Subcutaneous preadipocyte (primary cell): Measurements from ENCODE around the gene GPR31. TPM values are rescaled to one million over a fixed set of nuclear protein-coding genes. Genes with fewer than 3 reads are reported as not detected.

Experiments
- total RNA-seq: library from RNA; depleted of rRNA; stranded (reverse); fragments of >200 nt; gene quantifications from 2 replicates; pipeline ENCODE4 v1.2.3, GENCODE V29; 2012

The GPR31 gene
- not detected in 2 replicates for total RNA-seq

GRCh38 chr6:167157863-167158262 lies at the start of gene GPR31:
GPR31 (minus strand) TSS chr6:167157980; CDS start chr6:167157831, 149 bp downstream.

GRCh38 chr6:167122827-167123657 lies 34.7 kb downstream of the GPR31 start, which contains the start of gene CCR6:
CCR6 (plus strand) TSS chr6:167123096; CDS start chr6:167136135, 13,039 bp downstream.

Other genes starting within 250 kb of the GPR31 start
- gene RNASET2, start 201.4 kb downstream of the GPR31 start, total RNA-seq, result 12.5 and 31.3 TPM in 2 replicates
- 12.1 and 17.4 TPM in 2 replicates for gene CEP43, start 158.6 kb downstream of the GPR31 start, total RNA-seq
- not detected in 2 replicates for gene CCR6, start 34.9 kb downstream of the GPR31 start, total RNA-seq
- not detected in 2 replicates for gene UNC93A, start 133.3 kb upstream of the GPR31 start, total RNA-seq
- not detected in 2 replicates for gene TTLL2, start 167.1 kb upstream of the GPR31 start, total RNA-seq